SK-N-DZ (cell line): ENCODE data around the gene AFM.

Experiments
- DNase-seq: peaks from one replicate; pipeline ENCODE4 v3.0.0-alpha.2; 2015; ENCODE audit warnings: low spot score

The AFM gene

GRCh38 chr4:73450398-73451004 lies 31.0 kb upstream of the AFM start:
- DNase-seq, result no peak

DNA sequence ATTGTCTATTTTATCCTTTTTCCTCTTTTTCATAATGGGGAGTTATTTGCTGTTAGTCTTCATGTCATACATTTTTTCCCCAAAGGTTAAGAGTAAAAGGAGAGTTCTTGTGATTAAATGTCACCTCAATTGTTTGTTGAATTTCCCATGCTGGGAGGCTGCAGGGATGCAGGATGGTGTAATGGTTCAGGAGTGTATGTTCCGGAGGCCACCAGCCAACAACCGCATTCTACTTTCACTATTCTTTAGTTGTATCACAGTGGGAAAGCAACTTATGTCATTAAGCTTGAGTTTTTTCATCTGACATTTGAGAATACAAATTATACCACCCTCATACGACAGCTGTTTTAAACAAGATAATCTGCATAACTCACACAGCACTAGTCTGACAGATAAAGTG lies 30.1 kb upstream of the AFM start:
- DNase-seq, result no peak

DNA sequence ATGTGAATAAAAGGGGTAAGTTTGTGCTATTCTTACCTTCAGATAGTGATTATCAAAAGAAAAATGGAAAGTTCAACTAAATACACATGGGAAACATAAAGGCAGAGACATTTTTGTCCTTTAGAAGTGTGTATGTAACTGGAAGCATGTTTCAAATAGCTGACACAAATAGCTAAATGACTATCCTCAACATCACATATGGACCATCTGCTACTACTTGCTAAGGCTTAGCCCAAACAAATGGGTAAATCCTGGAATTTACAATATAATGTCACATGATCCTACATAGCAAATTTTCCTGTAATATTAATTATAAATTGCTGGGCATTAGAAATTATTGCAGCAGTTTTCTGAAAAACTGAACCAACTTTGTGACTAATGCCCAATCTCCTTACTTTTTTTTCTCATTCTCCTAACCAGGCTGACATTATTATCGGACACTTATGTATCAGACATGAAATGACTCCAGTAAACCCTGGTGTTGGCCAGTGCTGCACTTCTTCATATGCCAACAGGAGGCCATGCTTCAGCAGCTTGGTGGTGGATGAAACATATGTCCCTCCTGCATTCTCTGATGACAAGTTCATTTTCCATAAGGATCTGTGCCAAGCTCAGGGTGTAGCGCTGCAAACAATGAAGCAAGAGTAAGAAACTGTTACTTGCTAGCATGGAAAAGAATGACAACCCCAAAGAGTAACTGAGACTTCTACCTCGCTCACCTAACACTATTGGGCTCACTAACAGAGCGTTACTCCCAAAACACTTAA lies 29.4 kb upstream of the AFM start:
- DNase-seq, result no peak

GRCh38 chr4:73452953-73453700 lies 28.4 kb upstream of the AFM start:
- DNase-seq, result peak; percentile 72

DNA sequence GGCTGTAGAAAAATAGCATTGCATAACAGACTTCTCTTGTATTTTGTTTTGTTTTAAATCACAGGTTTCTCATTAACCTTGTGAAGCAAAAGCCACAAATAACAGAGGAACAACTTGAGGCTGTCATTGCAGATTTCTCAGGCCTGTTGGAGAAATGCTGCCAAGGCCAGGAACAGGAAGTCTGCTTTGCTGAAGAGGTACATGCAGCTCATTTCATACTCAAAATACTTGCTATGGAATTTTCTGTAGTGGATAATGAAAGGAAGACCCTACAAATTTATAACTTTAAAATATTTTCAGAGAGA lies 27.9 kb upstream of the AFM start:
- no peak for DNase-seq

DNA sequence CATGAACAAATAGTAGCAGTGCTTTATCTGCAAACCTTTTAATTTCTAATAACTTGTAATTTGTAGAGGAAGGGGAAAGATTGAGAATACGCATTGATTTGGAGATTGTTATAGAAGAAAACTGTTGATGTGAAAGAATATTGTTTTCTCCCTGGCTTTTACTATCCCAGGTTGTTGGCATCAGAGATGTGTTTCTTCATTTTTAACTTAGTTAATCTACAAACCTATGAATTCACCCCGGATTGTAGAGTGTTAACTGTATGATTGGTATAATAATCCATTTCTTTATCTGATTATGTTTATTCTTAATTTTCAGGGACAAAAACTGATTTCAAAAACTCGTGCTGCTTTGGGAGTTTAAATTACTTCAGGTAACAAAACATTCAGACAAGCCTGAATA lies 26.6 kb upstream of the AFM start:
- no peak for DNase-seq

DNA sequence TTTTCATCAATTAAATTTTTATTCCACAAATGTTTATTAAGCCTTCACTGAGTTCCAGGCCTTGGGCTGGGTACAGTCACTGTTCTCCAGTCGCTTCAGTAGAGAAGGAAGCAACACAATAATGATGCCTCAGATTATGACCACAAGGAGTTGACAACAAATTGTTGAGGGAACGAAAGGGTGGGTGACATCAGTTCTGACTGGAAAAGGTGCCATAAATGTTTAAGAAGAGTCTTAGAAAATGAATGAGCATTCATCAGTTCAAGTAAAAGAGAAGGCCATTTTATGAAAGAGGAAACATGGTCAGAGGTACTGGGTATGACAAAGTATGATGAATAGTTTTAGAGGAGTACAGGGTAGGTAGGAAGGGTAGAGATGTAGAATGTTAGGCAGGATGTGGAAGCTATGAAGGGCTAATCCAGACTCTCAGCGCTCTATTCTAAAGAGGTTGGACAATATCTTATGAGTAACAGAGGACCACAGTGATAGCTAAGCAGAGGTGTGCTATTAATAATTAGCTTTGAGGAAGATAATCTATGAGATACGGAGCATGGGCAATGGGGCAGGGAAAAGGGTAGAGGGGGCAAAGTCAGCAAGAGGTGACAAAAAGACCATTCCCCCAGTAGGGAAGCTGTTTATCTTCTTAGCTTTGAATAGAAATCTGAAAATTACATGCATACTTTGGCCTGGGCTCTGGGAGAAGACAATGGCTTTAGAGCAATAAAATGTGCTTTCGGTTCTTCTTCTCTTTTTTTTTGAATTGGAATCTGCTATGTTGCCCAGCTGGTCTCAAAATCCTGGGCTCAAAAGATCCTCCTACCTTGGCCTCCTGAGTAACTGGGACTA lies 25.1 kb upstream of the AFM start:
- no peak for DNase-seq

DNA sequence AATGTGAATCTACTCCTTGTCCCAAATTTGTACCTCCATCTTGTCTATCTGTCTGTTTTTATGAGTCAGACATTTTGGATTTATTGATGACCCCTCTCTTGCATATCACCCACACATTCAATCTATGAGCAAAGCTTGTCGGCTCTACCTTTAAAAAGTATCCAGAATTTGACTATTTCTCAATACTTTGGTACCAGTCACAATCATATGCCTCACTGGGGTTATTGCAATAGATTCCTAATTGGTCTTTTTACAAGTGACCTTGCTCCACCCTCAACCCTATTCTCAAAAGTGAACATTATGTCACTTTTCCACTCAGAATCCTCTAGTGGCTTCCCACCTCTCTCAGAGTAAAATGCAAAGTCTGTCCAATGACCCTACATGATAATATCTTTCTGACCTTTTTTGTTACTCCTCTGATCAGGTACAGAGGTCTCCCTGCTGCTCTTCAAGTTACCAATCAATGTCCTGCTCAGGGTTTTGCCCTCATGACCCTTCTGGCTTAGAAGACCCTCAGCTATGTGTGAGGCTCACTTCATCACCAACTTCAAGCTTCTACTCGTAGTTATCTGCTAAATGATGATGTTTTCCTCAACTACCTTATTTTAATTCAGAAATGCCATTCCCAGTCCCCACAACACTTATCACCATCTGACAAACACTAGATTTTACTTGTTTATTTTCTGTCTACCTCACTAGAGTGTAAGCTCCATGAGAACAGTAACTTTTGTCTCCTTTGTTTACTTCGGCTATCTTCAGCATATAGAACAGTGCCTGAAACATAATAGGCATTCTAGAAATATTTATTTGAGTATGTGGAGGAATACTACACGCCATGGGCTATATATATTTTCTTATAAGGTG lies 23.1 kb upstream of the AFM start:
- no peak for DNase-seq

DNA sequence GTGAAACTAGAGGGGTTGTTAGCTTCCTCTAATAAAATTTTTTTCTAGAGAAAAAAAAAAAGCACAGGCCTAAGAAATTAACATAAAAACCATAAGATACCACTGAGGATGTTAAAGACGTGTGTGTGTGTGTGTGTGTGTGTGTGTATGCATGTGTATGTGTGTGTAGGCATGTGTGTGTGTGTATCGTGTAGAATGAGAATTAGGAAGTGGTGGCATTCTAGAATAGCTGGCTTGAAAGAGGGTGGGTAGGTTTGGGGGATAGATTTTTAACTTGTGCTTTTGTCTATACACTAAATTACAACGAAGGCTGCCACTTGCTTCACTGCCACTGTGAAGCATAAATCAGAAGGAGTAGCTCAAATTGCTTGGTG lies 22.5 kb upstream of the AFM start:
- DNase-seq, result no peak

- DNase-seq, result no peak
Observed at GRCh38 chr4:73460913-73461522, 20.5 kb upstream of the AFM start.

- no peak for DNase-seq
Observed at GRCh38 chr4:73468170-73468569, 13.4 kb upstream of the AFM start.

- no peak for DNase-seq
Observed at GRCh38 chr4:73470728-73471127, 10.8 kb upstream of the AFM start.

DNA sequence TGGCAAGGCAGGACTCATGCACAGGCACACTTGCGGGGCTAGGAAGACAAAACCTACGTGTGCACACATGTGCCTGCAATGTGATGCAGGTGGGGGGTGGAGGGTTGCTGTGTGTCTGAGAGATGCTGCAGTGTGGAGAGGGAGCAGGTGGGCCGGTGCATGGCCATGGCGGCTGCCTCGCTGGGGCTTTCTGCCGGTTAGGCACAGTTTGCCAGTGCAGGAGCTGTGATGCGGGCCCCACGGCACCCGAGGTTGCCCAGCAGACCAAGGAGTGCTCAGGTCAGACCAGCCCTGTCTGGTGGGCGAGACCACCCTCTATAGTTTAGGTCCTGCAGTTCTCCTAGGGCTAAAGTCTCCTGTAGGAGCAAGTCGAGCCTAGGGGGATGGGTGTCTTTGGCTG lies 4.4 kb upstream of the AFM start:
- no peak for DNase-seq

- no peak for DNase-seq
Observed at GRCh38 chr4:73479323-73479722, 2.2 kb upstream of the AFM start.

DNA sequence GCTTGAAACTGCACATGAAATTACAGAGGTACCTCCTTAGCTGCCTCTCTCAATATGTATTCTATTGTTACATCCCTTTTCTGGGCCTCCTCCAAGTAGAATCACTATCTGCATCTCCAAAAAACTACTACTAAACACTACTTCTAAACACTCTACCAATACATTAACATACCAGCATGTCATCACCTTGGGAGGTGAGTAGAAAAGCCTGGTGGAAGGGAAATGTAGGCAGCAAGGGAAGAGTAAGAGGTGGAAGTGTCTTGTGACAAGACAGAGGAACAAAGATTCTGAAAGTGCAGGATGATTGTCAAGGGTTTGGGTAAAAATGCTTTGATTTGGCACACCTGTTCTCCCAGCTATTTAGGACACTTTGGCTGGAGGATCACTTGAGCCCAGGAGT lies 3.5 kb downstream of the AFM start:
- DNase-seq, result no peak

DNA sequence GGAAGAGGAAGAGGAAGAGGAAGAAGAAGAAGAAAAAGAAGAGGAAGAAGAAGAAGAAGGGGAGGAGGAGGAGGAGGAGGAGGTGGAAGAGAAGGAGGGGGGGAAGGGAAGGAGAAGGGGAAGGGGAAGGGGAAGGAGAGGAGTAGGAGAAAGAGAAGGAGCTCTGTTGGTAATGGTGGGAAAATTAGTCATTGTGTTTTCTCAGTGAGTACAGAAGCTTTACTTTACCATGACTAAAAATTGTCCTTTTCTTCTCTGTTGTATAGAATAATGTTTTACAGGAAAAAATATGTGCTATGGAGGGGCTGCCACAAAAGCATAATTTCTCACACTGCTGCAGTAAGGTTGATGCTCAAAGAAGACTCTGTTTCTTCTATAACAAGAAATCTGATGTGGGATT lies 4.1 kb downstream of the AFM start:
- no peak for DNase-seq

- peak; percentile 48 for DNase-seq
Observed at GRCh38 chr4:73486497-73486896, 5.0 kb downstream of the AFM start.

DNA sequence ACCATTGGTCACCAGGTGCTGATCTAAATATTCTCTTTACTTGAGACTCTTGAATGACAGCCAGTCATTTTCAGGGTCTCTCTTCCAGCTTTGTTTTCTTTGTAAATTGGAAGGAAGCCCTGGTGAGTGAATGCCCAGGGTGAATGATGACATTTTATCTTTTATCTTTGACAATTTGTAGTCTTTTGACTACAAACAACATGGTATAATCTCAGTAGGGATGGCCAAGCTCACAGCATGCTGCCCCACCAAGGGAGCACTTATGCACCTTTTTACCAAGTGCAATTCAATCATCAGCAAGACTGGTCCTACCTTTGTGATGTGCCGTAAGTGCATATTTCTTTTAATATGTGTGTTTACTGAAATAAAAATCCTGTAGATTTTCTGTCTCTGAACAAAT lies 5.7 kb downstream of the AFM start:
- no peak for DNase-seq

DNA sequence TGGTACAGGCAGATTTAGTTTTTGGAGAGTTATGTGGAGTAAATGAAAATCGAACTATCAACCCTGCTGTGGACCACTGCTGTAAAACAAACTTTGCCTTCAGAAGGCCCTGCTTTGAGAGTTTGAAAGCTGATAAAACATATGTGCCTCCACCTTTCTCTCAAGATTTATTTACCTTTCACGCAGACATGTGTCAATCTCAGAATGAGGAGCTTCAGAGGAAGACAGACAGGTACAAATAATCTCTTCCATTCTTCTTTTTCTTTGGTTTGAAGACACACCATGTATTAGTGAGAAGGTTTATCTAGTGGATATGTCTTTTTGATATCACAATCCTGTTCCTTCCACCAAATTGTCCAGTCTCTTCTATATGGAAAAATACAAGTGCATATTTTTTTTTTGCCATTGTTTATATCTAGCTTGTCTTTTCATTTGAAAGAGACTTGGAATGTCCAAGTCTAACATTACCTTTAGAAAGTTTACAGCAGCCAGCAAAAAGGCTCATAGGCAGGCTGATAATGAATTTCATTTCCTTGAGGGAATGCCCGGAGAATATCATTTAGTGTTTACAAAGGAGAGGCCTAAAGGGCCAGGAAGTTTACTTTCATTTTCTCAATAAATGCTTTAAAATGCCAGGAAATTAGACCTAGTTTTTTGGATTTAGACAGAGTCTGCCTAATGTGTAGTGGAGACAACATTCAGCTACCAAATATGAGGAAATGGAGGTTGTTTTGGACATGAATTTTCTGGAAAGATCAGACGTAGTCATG lies 18.6 kb downstream of the AFM start:
- no peak for DNase-seq

- DNase-seq, result no peak
Observed at GRCh38 chr4:73501664-73502265, 20.2 kb downstream of the AFM start.
